Kidney epithelial cell (primary cell): ENCODE data around the gene RAB25. TPM values are rescaled to one million over a fixed set of nuclear protein-coding genes. Genes with fewer than 3 reads are reported as not detected.
A peak's percentile ranks its signal among the peaks of the same experiment; 100 is the strongest.

ENCODE experiments used
- DNase-seq: peaks from one replicate; pipeline ENCODE4 v3.0.0-alpha.2; 2010; ENCODE audit warnings: low read depth
- H3K27me3 ChIP-seq: 2 replicates; pipeline ENCODE4 v1.6.0; 2011; ENCODE audit warnings: low read length; ENCODE audit not compliant: control insufficient read depth, insufficient read depth
- H3K36me3 ChIP-seq: 2 replicates; pipeline ENCODE4 v1.5.1; 2011; ENCODE audit warnings: low read length; ENCODE audit not compliant: control insufficient read depth, insufficient read depth
- H3K4me3 ChIP-seq: 2 replicates; pipeline ENCODE4 v1.5.1; 2011; ENCODE audit warnings: low read depth, mild to moderate bottlenecking, control low read depth, low read length
- CTCF ChIP-seq: IDR thresholded peaks from 2 replicates; pipeline ENCODE4 v1.5.1; 2011; ENCODE audit warnings: mild to moderate bottlenecking, moderate library complexity, low read length, control low read depth, inconsistent platforms; ENCODE audit not compliant: insufficient read depth, poor library complexity, severe bottlenecking
- total RNA-seq: library from RNA; depleted of rRNA; stranded (reverse); fragments of >200 nt; gene quantifications from 2 replicates; pipeline ENCODE4 v1.2.3, GENCODE V29; 2015

RAB25 gene
- total RNA-seq, 1 donor from 2014 or later, result 30.4 TPM

- H3K27me3 ChIP-seq, result no peaks in the 10 kb centered on the region
- no peak for DNase-seq
- H3K4me3 ChIP-seq, result no peak overlapping the region
- TF ChIP-seq CTCF, result peak; percentile 83
- H3K36me3 ChIP-seq, result no peaks in the 10 kb centered on the region
Measured at GRCh38 chr1:156090840-156091188, 29.9 kb downstream of the RAB25 start.

DNA sequence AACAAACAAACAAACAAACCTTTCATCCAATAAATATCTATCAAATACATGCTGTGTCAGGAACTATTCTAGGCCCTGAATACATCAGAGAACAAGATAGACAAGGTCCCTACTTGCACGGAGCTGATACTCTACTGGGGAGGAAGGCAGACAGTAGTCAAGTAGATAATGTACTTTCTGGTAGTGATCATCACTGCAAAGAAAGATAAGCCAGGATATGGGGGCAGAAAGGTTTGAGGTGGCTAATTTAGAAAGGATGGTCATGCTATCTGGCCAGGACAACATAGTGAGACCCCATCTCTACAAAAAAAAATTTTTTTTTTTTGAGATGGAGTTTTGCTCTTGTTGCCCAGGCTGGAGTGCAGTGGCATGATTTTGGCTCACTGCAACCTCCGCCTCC, 30.6 kb downstream of the RAB25 start:
- H3K4me3 ChIP-seq, result no peak overlapping the region

DNA sequence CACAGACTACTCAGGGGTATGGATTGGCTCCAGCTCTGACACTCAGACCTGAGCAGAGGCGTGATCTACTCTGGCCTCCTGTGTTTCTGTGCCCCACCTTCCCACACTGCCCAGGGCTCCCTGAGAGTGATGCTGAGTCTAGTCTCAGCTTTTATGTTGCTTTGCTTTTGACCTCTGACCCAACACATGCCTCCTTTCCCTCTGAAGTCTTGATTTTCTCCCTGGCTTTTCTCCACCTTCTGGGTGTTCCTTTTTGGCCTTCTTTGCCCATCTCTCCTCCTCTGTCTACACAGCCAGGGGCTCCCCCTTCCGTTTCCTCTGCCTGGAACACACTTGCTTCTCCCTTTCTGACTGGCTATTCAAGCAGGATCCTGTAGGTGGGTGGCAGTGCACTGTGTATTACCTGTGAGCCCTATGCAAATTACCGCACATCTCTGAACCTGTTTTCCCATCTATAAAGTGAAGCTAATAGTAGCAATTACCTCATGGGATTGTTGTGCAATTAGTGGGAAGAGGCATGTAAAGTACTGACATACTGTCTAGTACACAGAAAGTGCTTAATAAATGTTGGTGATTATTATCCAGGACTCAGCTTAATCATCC, 35.0 kb downstream of the RAB25 start:
- DNase-seq, result no peak

More for the DNA sequence above, 30.6 kb downstream of the RAB25 start:
- Histone ChIP-seq H3K27me3 (no peaks in the 10 kb centered on the region), H3K36me3 (no peaks in the 10 kb centered on the region)
- TF ChIP-seq CTCF, result no peak
- no peak for DNase-seq

DNA sequence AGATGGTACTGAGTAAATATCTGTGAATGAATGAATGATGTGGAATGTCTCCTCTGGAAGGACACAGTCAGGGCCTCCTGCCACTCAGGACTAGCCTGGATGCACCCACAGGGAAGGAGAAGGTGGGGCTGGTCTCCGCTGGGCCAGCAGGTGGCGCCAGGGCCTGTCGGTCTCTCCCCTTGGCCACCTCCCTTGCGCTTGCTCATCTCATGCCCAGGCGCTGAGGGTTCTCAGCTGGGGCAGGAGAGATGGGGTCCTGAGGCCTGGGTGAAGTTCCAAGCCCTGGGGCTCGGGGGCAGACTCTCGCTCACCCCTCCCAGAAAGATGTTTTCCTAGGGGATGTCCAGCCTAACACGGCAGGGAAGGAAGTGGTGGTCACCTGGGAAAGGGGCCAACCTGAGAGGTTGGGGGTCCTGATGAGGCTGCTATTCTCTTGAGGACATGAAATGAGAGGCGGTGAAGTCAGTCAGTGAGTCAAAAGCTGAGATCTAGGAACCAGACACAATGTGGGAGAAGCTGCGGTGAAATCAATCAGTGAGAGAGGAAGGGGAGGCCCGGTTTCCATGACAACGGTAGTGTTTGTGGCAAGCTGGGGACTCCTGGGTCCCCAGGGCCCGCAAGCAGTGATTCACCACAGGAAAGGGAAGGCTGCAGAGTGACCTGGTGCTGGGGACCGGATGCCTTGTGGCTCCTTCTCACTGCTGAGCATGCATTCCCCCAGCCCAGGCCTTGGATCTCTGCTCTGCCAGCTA, 35.9 kb downstream of the RAB25 start:
- Histone ChIP-seq H3K36me3 (no peaks in the 10 kb centered on the region), H3K27me3 (no peaks in the 10 kb centered on the region), H3K4me3 (no peak overlapping the region)
- TF ChIP-seq CTCF, result peak; percentile 98
- DNase-seq, result no peak

More for the DNA sequence above, 35.0 kb downstream of the RAB25 start:
- Histone ChIP-seq H3K36me3 (no peaks in the 10 kb centered on the region), H3K27me3 (no peaks in the 10 kb centered on the region), H3K4me3 (no peak overlapping the region)
- no peak for TF ChIP-seq CTCF

GRCh38 chr1:156097499-156098178, 36.7 kb downstream of the RAB25 start:
- DNase-seq, result no peak
- Histone ChIP-seq H3K36me3 (no peaks in the 10 kb centered on the region), H3K4me3 (no peak overlapping the region), H3K27me3 (no peaks in the 10 kb centered on the region)
- no peak for TF ChIP-seq CTCF
